Mesenchymal stem cell (in vitro differentiated cells and primary cell): Measurements from ENCODE around the gene CRTC3.

Experiments
- DNase-seq: peaks from one replicate; pipeline ENCODE4 v3.0.0-alpha.2; 2013
- H2AFZ ChIP-seq: one replicate; pipeline ENCODE4 v1.6.1; 2013; ENCODE audit warnings: low read depth, mild to moderate bottlenecking, control low read depth, inconsistent platforms, low read length, moderate library complexity
- H2AK5ac ChIP-seq: 2 replicates; pipeline ENCODE4 v1.6.1; 2013; ENCODE audit warnings: low read length, moderate library complexity, mild to moderate bottlenecking, inconsistent platforms; ENCODE audit not compliant: severe bottlenecking
- H2BK120ac ChIP-seq: one replicate; pipeline ENCODE4 v1.6.1; 2013; ENCODE audit warnings: low read depth, mild to moderate bottlenecking, inconsistent platforms, low read length, moderate library complexity
- H2BK12ac ChIP-seq, 2 experiments: one replicate each; pipeline ENCODE4 v1.6.1; 2013; ENCODE audit warnings: inconsistent platforms in 2 of 2, low read length in 2 of 2, mild to moderate bottlenecking in 2 of 2, moderate library complexity in 2 of 2, control low read depth in 1 of 2
- H2BK15ac ChIP-seq: one replicate; pipeline ENCODE4 v1.6.1; 2013; ENCODE audit warnings: mild to moderate bottlenecking, low read depth, inconsistent platforms; ENCODE audit not compliant: poor library complexity, severe bottlenecking
- H2BK5ac ChIP-seq: 2 replicates; pipeline ENCODE4 v1.6.1; 2013; ENCODE audit warnings: low read depth, mild to moderate bottlenecking, low read length, control low read depth, inconsistent platforms; ENCODE audit not compliant: poor library complexity, severe bottlenecking
- H3K14ac ChIP-seq, 2 experiments: one replicate each; pipeline ENCODE4 v1.6.1; 2013; ENCODE audit warnings: inconsistent platforms in 2 of 2, low read length in 2 of 2, control low read depth in 1 of 2, mild to moderate bottlenecking in 1 of 2, moderate library complexity in 1 of 2
- H3K18ac ChIP-seq, 2 experiments: one replicate each; pipeline ENCODE4 v1.6.1; 2013; ENCODE audit warnings: inconsistent platforms in 2 of 2, low read length in 2 of 2, control low read depth in 1 of 2, low read depth in 1 of 2, mild to moderate bottlenecking in 1 of 2
- H3K23ac ChIP-seq, 2 experiments: one replicate each; pipeline ENCODE4 v1.6.1; 2013; ENCODE audit warnings: inconsistent platforms in 2 of 2, low read length in 2 of 2, mild to moderate bottlenecking in 2 of 2, moderate library complexity in 2 of 2, control low read depth in 1 of 2
- H3K27ac ChIP-seq: 2 replicates; pipeline ENCODE4 v1.5.1; 2013; ENCODE audit warnings: mild to moderate bottlenecking, moderate library complexity, low read length, control low read depth, inconsistent platforms; ENCODE audit not compliant: poor library complexity, severe bottlenecking
- H3K27me3 ChIP-seq, 2 experiments: 2 replicates each; pipeline versions ENCODE4 v1.6.1 to v1.7.0; 2013; ENCODE audit warnings: low read length in 2 of 2, mild to moderate bottlenecking in 2 of 2, moderate library complexity in 2 of 2, control low read depth in 1 of 2, inconsistent platforms in 1 of 2; ENCODE audit not compliant: control insufficient read depth in 1 of 2, insufficient read depth in 1 of 2
- H3K36me3 ChIP-seq, 2 experiments: 2 replicates each; pipeline versions ENCODE4 v1.6.1 to v1.7.0; 2013; ENCODE audit warnings: low read length in 2 of 2, control low read depth in 1 of 2, inconsistent platforms in 1 of 2, low read depth in 1 of 2, mild to moderate bottlenecking in 1 of 2; ENCODE audit not compliant: insufficient read depth in 2 of 2, control insufficient read depth in 1 of 2
- H3K4ac ChIP-seq, 2 experiments: one replicate each; pipeline ENCODE4 v1.6.1; 2013; ENCODE audit warnings: inconsistent platforms in 2 of 2, low read length in 2 of 2, mild to moderate bottlenecking in 2 of 2, moderate library complexity in 2 of 2, control low read depth in 1 of 2, low read depth in 1 of 2
- H3K4me1 ChIP-seq: 2 replicates; pipeline ENCODE4 v1.6.1; 2013; ENCODE audit warnings: low read depth, low read length, control low read depth; ENCODE audit not compliant: control insufficient read depth, insufficient read depth
- H3K4me2 ChIP-seq: 2 replicates; pipeline ENCODE4 v1.6.1; 2013; ENCODE audit warnings: low read length, mild to moderate bottlenecking, inconsistent platforms; ENCODE audit not compliant: poor library complexity, severe bottlenecking
- H3K4me3 ChIP-seq, 2 experiments: 2 replicates each; pipeline versions ENCODE4 v1.5.1 to v1.7.0; 2013; ENCODE audit warnings: low read length in 2 of 2, mild to moderate bottlenecking in 2 of 2, control low read depth in 1 of 2, low read depth in 1 of 2; ENCODE audit not compliant: insufficient read depth in 1 of 2
- H3K79me1 ChIP-seq: replicated peaks from 2 replicates; pipeline ENCODE4 v1.6.1; 2013; ENCODE audit warnings: mild to moderate bottlenecking, control low read depth, low read length, inconsistent platforms; ENCODE audit not compliant: poor library complexity, severe bottlenecking
- H3K9ac ChIP-seq: 2 replicates; pipeline ENCODE4 v1.7.0; 2013; ENCODE audit warnings: mild to moderate bottlenecking, low read length, moderate library complexity
- H3K9me3 ChIP-seq: 2 replicates; pipeline ENCODE4 v1.7.0; 2013; ENCODE audit warnings: mild to moderate bottlenecking, low read length; ENCODE audit not compliant: control insufficient read depth
- H4K8ac ChIP-seq: one replicate; pipeline ENCODE4 v1.6.1; 2013; ENCODE audit warnings: inconsistent platforms, mild to moderate bottlenecking, low read length, moderate library complexity
- H4K91ac ChIP-seq: one replicate; pipeline ENCODE4 v1.6.1; 2013; ENCODE audit warnings: mild to moderate bottlenecking, low read length, inconsistent platforms
- WGBS: methylation state at CpG from one replicate; pipeline ENCODE4 v1.1.7; 2013; ENCODE audit warnings: mixed read lengths; 5-methylcytosine and 5-hydroxymethylcytosine counted together

Gene CRTC3

GRCh38 chr15:90599644-90600043 lies 69.9 kb downstream of the CRTC3 start:
- no peak overlapping the region for H3K27ac ChIP-seq
- WGBS: 86% methylated on average over 3 of the region's 6 CpGs

GRCh38 chr15:90600954-90601353 lies 71.2 kb downstream of the CRTC3 start:
- Histone ChIP-seq H2BK12ac (no peak overlapping the region), H3K27ac (no peak overlapping the region), H3K23ac (no peak overlapping the region), H2AFZ (no peak overlapping the region), H3K9me3 (no peaks in the 10 kb centered on the region), H3K27me3 (no peaks in the 10 kb centered on the region), H3K18ac (no peak overlapping the region), H3K14ac (no peak overlapping the region), H3K36me3 (peaks cover 18 to 40% of the 10 kb centered on the region in 2 experiments), H3K4me1 (no peaks in the 10 kb centered on the region), H2BK120ac (no peak overlapping the region), H3K4me3 (no peak overlapping the region), H3K9ac (no peak overlapping the region), H3K79me1 (peaks cover 9% of the 10 kb centered on the region), H3K4me2 (no peak overlapping the region), H2AK5ac (no peak overlapping the region), H2BK5ac (no peak overlapping the region), H4K91ac (no peak overlapping the region), H3K4ac (no peak overlapping the region), H4K8ac (no peak overlapping the region), H2BK15ac (no peak overlapping the region)
- DNase-seq: no peak
- WGBS: 91% methylated on average over 7 of the region's 7 CpGs

More at GRCh38 chr15:90599644-90600043, 69.9 kb downstream of the CRTC3 start:
- no peak overlapping the region for H4K91ac ChIP-seq
- H3K4me3 ChIP-seq: no peak overlapping the region
- no peak overlapping the region for H2AK5ac ChIP-seq
- H2BK120ac ChIP-seq: no peak overlapping the region
- H3K18ac ChIP-seq: no peak overlapping the region
- no peak overlapping the region for H3K14ac ChIP-seq
- H3K4me2 ChIP-seq: no peak overlapping the region
- no peak overlapping the region for H2BK5ac ChIP-seq
- no peak overlapping the region for H2BK12ac ChIP-seq
- no peaks in the 10 kb centered on the region for H3K4me1 ChIP-seq
- H3K36me3 ChIP-seq: peaks cover 17 to 30% of the 10 kb centered on the region in 2 experiments
- H3K9me3 ChIP-seq: no peaks in the 10 kb centered on the region
- no peak for DNase-seq
- no peak overlapping the region for H3K23ac ChIP-seq
- H2AFZ ChIP-seq: no peak overlapping the region
- H3K4ac ChIP-seq: no peak overlapping the region
- no peaks in the 10 kb centered on the region for H3K27me3 ChIP-seq
- no peak overlapping the region for H4K8ac ChIP-seq
- no peak overlapping the region for H3K9ac ChIP-seq
- no peak overlapping the region for H2BK15ac ChIP-seq
- H3K79me1 ChIP-seq: peaks cover 12% of the 10 kb centered on the region

GRCh38 chr15:90603893-90604292 lies 74.2 kb downstream of the CRTC3 start:
- Histone ChIP-seq H3K4me1 (no peaks in the 10 kb centered on the region), H2AFZ (no peak overlapping the region), H3K27me3 (no peaks in the 10 kb centered on the region), H3K9me3 (no peaks in the 10 kb centered on the region), H2AK5ac (no peak overlapping the region), H3K23ac (no peak overlapping the region), H3K14ac (no peak overlapping the region), H3K9ac (no peak overlapping the region), H3K4ac (no peak overlapping the region), H2BK120ac (no peak overlapping the region), H2BK12ac (no peak overlapping the region), H3K4me3 (no peak overlapping the region), H3K79me1 (peaks cover 3% of the 10 kb centered on the region), H3K18ac (no peak overlapping the region), H3K27ac (no peak overlapping the region), H4K8ac (no peak overlapping the region), H3K36me3 (peaks cover 24 to 58% of the 10 kb centered on the region in 2 experiments), H2BK15ac (no peak overlapping the region), H2BK5ac (no peak overlapping the region), H3K4me2 (no peak overlapping the region), H4K91ac (no peak overlapping the region)
- WGBS: 88% methylated on average over 4 of the region's 4 CpGs
- no peak for DNase-seq

GRCh38 chr15:90606641-90607040 lies 76.9 kb downstream of the CRTC3 start:
- Histone ChIP-seq H3K4me1 (no peaks in the 10 kb centered on the region), H3K18ac (no peak overlapping the region), H2AFZ (no peak overlapping the region), H3K27me3 (no peaks in the 10 kb centered on the region), H3K4me3 (no peak overlapping the region), H2BK5ac (no peak overlapping the region), H3K9me3 (no peaks in the 10 kb centered on the region), H2BK12ac (no peak overlapping the region), H3K9ac (no peak overlapping the region), H3K23ac (no peak overlapping the region), H3K4me2 (no peak overlapping the region), H2BK120ac (no peak overlapping the region), H2AK5ac (no peak overlapping the region), H4K8ac (no peak overlapping the region), H4K91ac (no peak overlapping the region), H2BK15ac (no peak overlapping the region), H3K4ac (no peak overlapping the region), H3K36me3 (peaks cover 26 to 57% of the 10 kb centered on the region in 2 experiments), H3K79me1 (peaks cover 5% of the 10 kb centered on the region), H3K27ac (no peak overlapping the region), H3K14ac (no peak overlapping the region)
- 94% methylated on average over 7 of the region's 7 CpGs for WGBS
- DNase-seq: no peak
